OCI-LY7 (cell line): ENCODE results near the gene EFHD2.

Experiments
- CTCF ChIP-seq: fragments of 200-600 bp; sonication (generic); conservative IDR thresholded peaks from 2 replicates; pipeline ENCODE4 v1.5.1; 2014; ENCODE audit warnings: mild to moderate bottlenecking, antibody characterized with exemption, low read length, moderate library complexity, mixed read lengths
- EZH2phosphoT487 ChIP-seq: fragments of 200-600 bp; sonication (generic); IDR thresholded peaks from 2 replicates; pipeline ENCODE4 v1.6.1; 2018; ENCODE audit warnings: low read depth, borderline replicate concordance, mild to moderate bottlenecking, mixed run types, antibody characterized with exemption, low read length, moderate library complexity, mixed read lengths

GRCh38 chr1:15370781-15371520, 38.7 kb upstream of the EFHD2 start:
- TF ChIP-seq CTCF: no peak
- TF ChIP-seq EZH2phosphoT487: no peak
